NK-92 (cell line): ENCODE results near the gene ADPRS.

Source experiments
- DNase-seq: peaks from one replicate; lab custom pipeline; 2025; ENCODE audit not compliant: unreplicated experiment; lab: John Stamatoyannopoulos, UW

The ADPRS gene

DNA sequence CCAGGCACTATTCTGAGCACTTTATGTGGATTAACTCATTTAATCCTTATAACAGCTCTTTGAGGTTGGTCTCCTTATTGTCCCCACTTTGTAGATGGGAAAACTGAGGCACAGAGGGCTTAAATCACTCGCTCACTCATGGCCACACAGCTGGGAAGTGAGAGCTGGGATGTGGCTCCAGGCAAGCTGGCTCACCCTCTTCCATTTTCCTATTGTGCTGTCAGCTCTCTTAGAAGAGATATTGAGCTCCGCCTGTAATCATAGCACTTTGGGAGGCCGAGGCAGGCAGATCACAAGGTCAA, 40.2 kb downstream of the ADPRS start:
- DNase-seq, result no peak

- no peak for DNase-seq
Measured at GRCh38 chr1:36132029-36132428, 43.3 kb downstream of the ADPRS start.

GRCh38 chr1:36133484-36133883, 44.8 kb downstream of the ADPRS start:
- DNase-seq, result no peak

- no peak for DNase-seq
Measured at GRCh38 chr1:36134031-36134430, 45.3 kb downstream of the ADPRS start.

- DNase-seq, result no peak
Measured at GRCh38 chr1:36134505-36135329, 46.0 kb downstream of the ADPRS start.

DNA sequence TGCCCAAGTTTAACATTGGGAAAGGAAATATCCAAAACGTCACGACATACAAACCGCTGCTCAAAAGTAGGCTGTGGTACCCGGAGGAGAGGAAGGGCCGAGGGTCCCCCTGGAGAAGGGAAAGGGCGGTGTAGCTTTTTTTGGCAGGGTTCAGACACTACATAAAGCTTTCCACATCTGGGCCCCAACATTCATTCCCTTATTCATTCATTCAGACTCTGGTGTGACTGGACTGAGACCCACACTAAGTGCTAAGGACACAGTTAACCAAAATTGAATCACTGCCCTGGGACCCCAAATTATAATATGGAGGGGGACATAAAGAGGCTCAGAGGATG, 46.6 kb downstream of the ADPRS start:
- no peak for DNase-seq

GRCh38 chr1:36135796-36136195, 47.1 kb downstream of the ADPRS start:
- no peak for DNase-seq

DNA sequence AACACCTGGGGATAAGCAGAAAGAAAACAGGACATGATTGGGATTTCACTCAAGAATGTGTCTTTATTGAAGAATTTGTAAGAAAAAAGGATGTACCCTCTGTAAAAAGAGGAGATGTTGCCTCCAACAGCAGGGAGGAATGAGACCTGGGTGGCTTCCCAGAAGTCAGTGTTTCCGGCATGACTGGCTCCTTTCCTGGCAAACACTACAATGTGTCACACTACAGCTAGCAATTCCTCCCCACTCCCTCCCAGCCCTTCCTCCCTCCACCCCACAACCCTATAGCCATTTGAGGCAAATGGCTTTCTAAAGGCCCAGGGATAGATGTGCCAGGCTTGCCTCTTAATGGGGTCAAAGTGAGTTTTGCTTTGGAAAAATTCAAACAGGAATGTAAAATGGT, 47.8 kb downstream of the ADPRS start:
- no peak for DNase-seq

GRCh38 chr1:36137226-36137625, 48.5 kb downstream of the ADPRS start:
- no peak for DNase-seq

DNA sequence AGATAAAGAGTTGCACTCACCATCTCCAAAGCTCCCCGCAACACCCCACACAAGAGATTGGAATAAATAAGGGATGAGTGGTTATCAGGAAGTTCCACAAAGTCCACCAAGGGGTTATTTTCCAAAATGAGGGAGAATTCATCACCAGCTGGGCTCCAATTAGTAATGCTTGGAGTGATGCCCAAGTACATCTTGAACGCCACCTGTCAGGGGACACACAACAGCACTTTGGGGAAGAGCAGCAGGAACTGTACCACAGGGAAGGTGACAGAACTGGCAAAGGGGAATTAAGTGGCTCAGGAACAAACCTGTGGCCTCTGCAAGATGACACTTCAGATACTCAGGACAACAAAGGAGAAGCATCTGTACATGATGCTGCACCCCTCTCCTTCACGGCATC, 49.1 kb downstream of the ADPRS start:
- no peak for DNase-seq

- no peak for DNase-seq
Measured at GRCh38 chr1:36139521-36139920, 50.8 kb downstream of the ADPRS start.

GRCh38 chr1:36142121-36142520, 53.4 kb downstream of the ADPRS start:
- DNase-seq, result no peak

DNA sequence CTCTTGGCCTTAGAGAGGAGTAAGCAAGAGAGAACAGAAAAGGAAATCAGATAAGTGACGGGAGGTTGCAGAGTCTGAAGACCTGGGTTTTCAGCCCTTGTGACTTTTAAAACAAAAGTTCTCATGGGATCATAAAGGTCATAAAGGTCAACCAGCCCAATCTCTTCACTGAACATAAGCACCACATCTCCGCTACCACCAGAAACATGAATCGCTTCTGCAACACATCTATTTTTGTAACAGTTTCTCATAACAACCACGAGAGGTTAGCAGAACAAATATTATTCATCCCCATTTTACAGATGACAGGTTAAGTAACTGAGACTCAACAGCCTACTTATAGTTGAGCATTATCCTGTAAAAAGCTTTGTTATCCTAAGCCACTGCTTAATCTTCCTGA, 54.7 kb downstream of the ADPRS start:
- no peak for DNase-seq
